ENCODE data around the gene RNPEPL1.

RNPEPL1 gene

DNA sequence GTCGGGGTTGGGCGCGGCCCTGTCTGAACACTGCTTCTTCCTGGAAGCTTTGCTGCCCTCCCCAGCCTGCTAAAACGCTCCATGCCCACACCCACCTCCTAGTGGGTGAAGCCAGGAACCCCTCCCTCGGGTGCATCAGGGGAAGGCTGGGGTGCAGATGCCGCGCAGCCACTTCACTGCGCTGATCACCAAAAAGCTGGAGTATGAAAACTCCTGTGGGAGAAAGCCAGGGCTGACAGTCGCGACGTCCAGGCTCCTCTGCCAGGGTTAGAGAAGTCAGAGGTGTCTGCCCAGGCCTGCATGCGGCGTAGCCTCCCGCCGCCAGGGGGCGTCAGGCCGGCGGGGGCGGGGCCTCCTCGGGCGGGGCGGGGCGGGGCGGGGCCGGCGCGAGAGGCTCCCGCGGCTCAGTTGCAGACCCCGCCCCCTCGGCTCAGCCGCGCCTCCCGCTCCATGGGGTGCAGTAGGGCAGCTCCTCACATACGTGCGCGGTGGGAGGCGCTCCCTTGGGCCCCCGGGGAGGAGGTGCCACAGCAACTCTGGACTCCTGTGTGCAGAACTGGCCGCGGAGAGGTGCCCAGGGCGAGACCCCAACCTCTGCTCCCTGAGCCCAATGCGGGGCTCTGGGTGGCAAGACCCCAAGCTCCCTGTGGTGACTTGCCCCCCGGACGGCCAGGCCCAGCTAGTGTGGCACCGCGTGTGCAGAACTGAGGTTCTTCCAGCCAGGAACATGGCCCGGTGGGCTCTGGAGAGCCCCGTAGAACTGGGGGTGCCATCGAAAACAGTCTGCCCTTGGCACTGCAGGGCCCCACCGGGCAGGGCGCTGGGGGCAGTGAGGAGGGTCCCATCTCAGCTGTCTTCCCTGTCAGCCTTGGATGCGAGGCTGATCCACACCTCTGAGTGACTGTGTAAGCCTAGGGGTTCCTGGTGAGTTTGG is 1.8 kb upstream of the RNPEPL1 start:
- peak; percentile 94 for DNase-seq

DNA sequence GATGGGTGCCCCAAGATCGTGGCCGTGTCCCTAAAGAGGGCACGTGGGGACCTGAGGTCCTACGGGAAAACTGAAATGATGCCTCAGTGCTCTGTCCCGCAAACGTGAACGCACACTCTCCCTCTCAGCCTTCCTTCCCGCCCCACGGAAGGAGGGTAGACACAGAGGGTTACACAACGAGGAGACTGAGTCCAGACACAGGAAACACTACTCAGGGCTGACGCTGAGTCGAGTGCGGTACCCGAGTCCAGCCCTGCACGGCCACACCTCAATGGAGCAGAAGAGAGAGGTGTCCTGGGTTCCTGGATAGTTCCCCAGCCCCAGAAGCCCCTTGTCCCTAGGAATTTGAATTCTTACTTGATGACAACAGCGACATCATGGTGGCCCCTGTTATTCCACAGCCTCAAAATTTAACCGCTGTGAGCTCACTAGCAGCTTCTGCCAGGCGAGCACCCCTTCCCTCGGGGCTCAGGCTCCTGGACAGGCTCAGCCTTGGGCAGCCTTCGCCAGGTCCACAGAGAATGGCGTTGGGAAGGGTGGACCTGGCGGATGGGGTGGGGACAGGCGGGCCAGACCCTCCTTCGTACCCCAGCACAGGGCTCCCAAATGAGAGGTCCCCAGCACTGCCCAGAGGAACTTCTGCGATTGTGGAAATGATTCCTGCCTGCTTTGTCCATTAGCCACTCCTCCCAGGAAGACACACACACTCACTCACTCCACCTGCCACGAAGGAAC is 980 bp upstream of the RNPEPL1 start:
- no peak for DNase-seq

DNA sequence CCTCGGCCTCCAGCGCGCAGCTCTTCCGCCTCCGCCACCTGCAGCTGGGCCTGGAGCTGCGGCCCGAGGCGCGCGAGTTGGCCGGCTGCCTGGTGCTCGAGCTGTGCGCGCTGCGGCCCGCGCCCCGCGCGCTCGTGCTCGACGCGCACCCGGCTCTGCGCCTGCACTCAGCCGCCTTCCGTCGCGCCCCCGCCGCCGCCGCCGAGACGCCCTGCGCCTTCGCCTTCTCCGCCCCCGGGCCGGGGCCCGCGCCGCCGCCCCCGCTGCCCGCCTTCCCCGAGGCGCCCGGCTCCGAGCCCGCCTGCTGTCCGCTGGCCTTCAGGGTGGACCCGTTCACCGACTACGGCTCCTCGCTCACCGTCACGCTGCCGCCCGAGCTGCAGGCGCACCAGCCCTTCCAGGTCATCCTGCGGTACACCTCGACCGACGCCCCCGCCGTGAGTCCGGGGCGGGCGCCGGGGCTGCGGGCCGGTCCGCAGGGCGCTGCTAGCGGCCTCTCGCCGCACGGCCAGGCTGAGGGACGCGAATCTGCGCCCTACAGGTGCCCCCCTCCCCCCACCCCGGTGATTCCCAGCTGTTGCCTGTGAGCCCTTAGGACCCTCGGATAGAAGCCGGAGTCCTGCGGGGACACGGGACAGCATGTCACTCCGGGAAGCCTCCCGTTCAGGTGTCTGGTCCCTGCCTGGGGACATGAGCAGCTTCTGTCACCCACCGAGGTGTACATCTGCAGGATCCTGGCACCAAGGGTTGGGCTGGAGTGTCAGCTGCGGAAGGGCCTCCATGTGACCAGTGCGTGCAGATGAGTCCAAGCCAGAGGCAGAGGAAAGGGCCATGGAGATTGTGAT is 616 bp downstream of the RNPEPL1 start:
- DNase-seq, result no peak

DNA sequence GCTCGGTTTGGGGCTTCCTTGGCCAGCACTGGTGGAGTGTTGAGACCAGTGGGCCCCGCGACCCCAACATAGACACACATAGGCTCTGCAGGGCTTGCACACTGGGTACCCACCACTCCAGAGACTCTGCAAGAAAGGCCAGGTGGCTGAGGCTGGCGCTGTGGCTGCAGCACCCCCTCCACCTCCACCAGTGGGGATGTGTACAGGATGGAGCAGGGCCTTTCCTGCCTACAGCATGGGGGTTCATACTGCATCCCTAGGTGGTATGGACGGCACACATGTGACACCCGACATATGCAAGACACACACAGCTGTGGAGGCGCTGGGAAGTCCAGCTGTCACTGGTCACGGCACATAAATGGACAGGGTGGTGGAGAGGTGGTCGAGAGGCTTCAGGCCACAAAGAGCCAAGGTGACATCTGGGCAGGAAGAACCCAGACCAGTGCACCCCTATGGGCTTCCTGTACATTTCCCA is 1.3 kb downstream of the RNPEPL1 start:
- no peak for DNase-seq

GRCh38 chr2:240569998-240570530 is 1.8 kb downstream of the RNPEPL1 start:
- no peak for DNase-seq

GRCh38 chr2:240570531-240571313 is 2.4 kb downstream of the RNPEPL1 start:
- no peak for DNase-seq

- no peak for DNase-seq
Observed at GRCh38 chr2:240571314-240571973, 3.2 kb downstream of the RNPEPL1 start.

- no peak for DNase-seq
Observed at GRCh38 chr2:240572141-240573031, 4.1 kb downstream of the RNPEPL1 start.

DNA sequence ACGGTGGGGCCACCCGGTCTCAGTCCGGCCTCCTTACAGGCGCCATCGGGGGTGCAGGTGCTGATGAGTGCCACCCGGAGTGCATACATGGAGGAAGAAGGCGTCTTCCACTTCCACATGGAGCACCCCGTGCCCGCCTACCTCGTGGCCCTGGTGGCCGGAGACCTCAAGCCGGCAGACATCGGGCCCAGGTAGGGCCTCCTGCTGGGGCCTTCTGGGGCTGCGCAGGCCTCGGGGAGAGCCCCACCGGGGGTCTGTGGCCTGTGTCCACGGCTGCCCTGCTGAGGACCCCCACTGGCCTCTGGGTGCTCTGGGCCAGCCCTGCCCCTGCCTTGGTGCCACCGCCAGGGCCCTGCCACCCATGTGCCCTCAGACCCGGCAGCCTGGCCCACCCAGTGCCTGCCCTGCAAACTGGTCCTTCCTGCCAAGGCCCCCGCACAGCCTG is 4.8 kb downstream of the RNPEPL1 start:
- DNase-seq, result no peak

- DNase-seq, result no peak
Observed at GRCh38 chr2:240573516-240574385, 5.5 kb downstream of the RNPEPL1 start.

GRCh38 chr2:240574386-240575100 is 6.3 kb downstream of the RNPEPL1 start:
- DNase-seq, result no peak

- no peak for DNase-seq
Observed at GRCh38 chr2:240575101-240575965, 7.0 kb downstream of the RNPEPL1 start.

- no peak for DNase-seq
Observed at GRCh38 chr2:240576036-240576435, 7.8 kb downstream of the RNPEPL1 start.

DNA sequence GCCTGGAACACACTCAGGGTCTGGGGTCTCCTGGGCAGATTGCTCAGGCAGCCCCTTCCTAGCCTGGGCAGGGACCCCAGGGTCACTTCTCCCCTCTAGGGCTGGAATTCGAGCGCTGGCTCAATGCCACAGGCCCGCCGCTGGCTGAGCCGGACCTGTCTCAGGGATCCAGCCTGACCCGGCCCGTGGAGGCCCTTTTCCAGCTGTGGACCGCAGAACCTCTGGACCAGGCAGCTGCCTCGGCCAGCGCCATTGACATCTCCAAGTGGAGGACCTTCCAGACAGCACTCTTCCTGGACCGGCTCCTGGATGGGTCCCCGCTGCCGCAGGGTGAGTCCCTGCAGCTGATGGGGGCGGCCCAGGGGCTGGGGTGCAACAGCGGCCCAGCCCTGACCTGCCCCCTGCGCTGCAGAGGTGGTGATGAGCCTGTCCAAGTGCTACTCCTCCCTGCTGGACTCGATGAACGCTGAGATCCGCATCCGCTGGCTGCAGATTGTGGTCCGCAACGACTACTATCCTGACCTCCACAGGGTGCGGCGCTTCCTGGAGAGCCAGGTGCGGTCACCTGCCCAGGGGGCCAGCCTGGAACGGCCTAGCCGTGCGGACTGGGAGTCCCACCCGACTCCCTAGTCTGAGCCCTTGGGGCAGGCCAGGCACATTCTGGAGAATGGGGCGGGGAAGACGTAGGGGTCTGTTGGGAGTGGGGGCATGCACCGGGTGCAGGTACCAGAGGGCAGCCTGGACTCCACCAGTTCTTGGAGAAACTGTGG is 8.3 kb downstream of the RNPEPL1 start:
- DNase-seq, result no peak

DNA sequence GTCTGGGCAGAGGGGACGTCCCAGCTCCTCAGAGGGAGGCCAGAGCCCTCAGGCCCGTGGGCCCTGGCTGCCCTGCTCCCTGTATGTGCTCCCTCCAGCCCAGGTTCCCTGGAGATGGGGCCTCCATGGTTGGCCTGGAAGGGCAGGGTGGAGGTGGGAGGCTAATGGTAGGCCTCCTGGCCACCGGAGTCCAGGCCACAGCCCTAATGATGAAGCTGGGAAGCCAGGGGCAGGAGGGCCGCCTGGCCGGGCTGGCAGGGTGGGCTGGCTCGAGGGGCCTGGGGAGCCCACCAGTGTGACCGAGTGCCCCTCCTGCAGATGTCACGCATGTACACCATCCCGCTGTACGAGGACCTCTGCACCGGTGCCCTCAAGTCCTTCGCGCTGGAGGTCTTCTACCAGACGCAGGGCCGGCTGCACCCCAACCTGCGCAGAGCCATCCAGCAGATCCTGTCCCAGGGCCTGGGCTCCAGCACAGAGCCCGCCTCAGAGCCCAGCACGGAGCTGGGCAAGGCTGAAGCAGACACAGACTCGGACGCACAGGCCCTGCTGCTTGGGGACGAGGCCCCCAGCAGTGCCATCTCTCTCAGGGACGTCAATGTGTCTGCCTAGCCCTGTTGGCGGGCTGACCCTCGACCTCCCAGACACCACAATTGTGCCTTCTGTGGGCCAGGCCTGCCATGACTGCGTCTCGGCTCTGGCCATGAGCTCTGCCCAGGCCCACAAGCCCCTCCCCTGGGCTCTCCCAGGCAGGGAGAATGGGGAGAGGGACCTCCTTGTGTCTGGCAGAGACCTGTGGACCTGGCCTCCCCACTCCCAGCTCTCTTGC is 9.2 kb downstream of the RNPEPL1 start:
- no peak for DNase-seq

- DNase-seq, result no peak
Observed at GRCh38 chr2:240578110-240578450, 9.8 kb downstream of the RNPEPL1 start.
